H1 (cell line): ENCODE measurements around the gene MAGIX. TPM values are rescaled to one million over a fixed set of nuclear protein-coding genes. Genes with fewer than 3 reads are reported as not detected.

Experiments used
- CTCF ChIA-PET: fragments of 300-600 bp; sonication (Branson Sonifier 250); formaldehyde crosslinking; loops from one replicate; lab custom pipeline; 2021; ENCODE audit not compliant: partially characterized antibody; lab: Charles Lee
- POLR2A ChIA-PET: fragments of 300-600 bp; sonication (Branson Sonifier 250); formaldehyde crosslinking; loops from one replicate; lab custom pipeline; 2021; ENCODE audit warnings: inconsistent platforms; ENCODE audit not compliant: partially characterized antibody; lab: Charles Lee
- DNase-seq, 2 experiments: peaks; one replicate each; pipeline versions ENCODE4 v3.0.0 to v3.0.0-alpha.2; 2010 to 2022; ENCODE audit warnings: low spot score in 2 of 2, low read depth in 1 of 2, mixed read lengths in 1 of 2
- FAIRE-seq: peaks from 2 replicates; lab custom pipeline; 2011; peaks lifted over from hg19 to GRCh38; lab: Jason Lieb, UNC
- H2AFZ ChIP-seq: 2 replicates; pipeline ENCODE4 v1.8.1; 2012; ENCODE audit warnings: low read length, inconsistent platforms
- H2AK5ac ChIP-seq: 2 replicates; pipeline ENCODE4 v1.6.1; 2013; ENCODE audit warnings: low read depth, low read length
- H2BK120ac ChIP-seq: replicated peaks from 2 replicates; pipeline ENCODE3; 2013; ENCODE audit warnings: low read depth, low read length, inconsistent platforms
- H2BK12ac ChIP-seq: 2 replicates; pipeline ENCODE4 v1.6.1; 2013; ENCODE audit warnings: low read depth, low read length
- H2BK15ac ChIP-seq: 2 replicates; pipeline ENCODE4 v1.6.1; 2013; ENCODE audit warnings: low read length
- H2BK20ac ChIP-seq: 2 replicates; pipeline ENCODE4 v1.6.1; 2013; ENCODE audit warnings: low read length
- H2BK5ac ChIP-seq: 2 replicates; pipeline ENCODE4 v1.6.1; 2013; ENCODE audit warnings: low read depth, low read length
- H3K14ac ChIP-seq: 2 replicates; pipeline ENCODE4 v1.6.1; 2013; ENCODE audit warnings: inconsistent platforms; ENCODE audit not compliant: insufficient read length
- H3K18ac ChIP-seq: 2 replicates; pipeline ENCODE4 v1.6.1; 2013; ENCODE audit warnings: low read length; ENCODE audit errors: extremely low read depth
- H3K23ac ChIP-seq: 2 replicates; pipeline ENCODE4 v1.6.1; 2013; ENCODE audit warnings: inconsistent platforms; ENCODE audit not compliant: insufficient read length
- H3K23me2 ChIP-seq: 2 replicates; pipeline ENCODE4 v1.6.1; 2013; ENCODE audit warnings: low read depth, low read length
- H3K27ac ChIP-seq: 2 replicates; pipeline ENCODE4 v1.6.1; 2011; ENCODE audit warnings: low read depth, low read length, inconsistent platforms
- H3K27me3 ChIP-seq, 4 experiments: replicated peaks in 1 of 4; 1 replicate in 1 of 4; 2 replicates in 3 of 4; pipeline versions ENCODE4 v1.6.1 to v1.8.1; 2011 to 2013; ENCODE audit warnings: low read length in 3 of 4, mild to moderate bottlenecking in 3 of 4, inconsistent platforms in 2 of 4, mixed read lengths in 2 of 4, moderate library complexity in 1 of 4; ENCODE audit not compliant: control insufficient read depth in 3 of 4, insufficient read depth in 3 of 4; ENCODE audit errors: extremely low read depth in 1 of 4
- H3K36me3 ChIP-seq, 4 experiments: 2 replicates each; pipeline versions ENCODE4 v1.6.1 to v1.8.1; 2011 to 2013; ENCODE audit warnings: mild to moderate bottlenecking in 4 of 4, low read length in 3 of 4, moderate library complexity in 2 of 4, control low read depth in 1 of 4, inconsistent platforms in 1 of 4; ENCODE audit not compliant: insufficient read depth in 4 of 4, control insufficient read depth in 2 of 4
- H3K4ac ChIP-seq: replicated peaks from 2 replicates; pipeline ENCODE3; 2013; ENCODE audit warnings: low read length, low read depth, mixed read lengths, inconsistent platforms; ENCODE audit not compliant: insufficient read length
- H3K4me1 ChIP-seq, 4 experiments: replicated peaks in 1 of 4; 1 replicate in 1 of 4; 2 replicates in 3 of 4; pipeline versions ENCODE4 v1.6.1 to v1.8.1; 2011 to 2013; ENCODE audit warnings: low read length in 3 of 4, inconsistent platforms in 2 of 4, mixed read lengths in 1 of 4; ENCODE audit not compliant: insufficient read depth in 4 of 4, control insufficient read depth in 3 of 4
- H3K4me2 ChIP-seq, 2 experiments: 2 replicates each; pipeline versions ENCODE4 v1.6.1 to v1.8.1; 2011 to 2013; ENCODE audit warnings: low read depth in 2 of 2, low read length in 2 of 2, control low read depth in 1 of 2, inconsistent platforms in 1 of 2, mild to moderate bottlenecking in 1 of 2; ENCODE audit not compliant: insufficient read depth in 1 of 2
- H3K4me3 ChIP-seq, 4 experiments: fragments of 200-600, 300-600 bp in 1 of 4; sonication (generic), shearing (Covaris generic), sonication (Bioruptor Twin) in 1 of 4; 2 replicates each; pipeline versions ENCODE4 v1.5.1 to v1.8.1; 2011 to 2016; ENCODE audit warnings: low read length in 4 of 4, low read depth in 3 of 4, control low read depth in 2 of 4, inconsistent platforms in 2 of 4, mild to moderate bottlenecking in 2 of 4, mixed read lengths in 1 of 4, moderate library complexity in 1 of 4; ENCODE audit not compliant: insufficient read depth in 2 of 4; ENCODE audit errors: extremely low read depth in 1 of 4
- H3K56ac ChIP-seq: replicated peaks from 2 replicates; pipeline ENCODE3; 2013; ENCODE audit warnings: low read depth, mild to moderate bottlenecking, mixed read lengths, low read length, inconsistent platforms; ENCODE audit not compliant: insufficient read length
- H3K79me1 ChIP-seq: 2 replicates; pipeline ENCODE4 v1.6.1; 2013; ENCODE audit warnings: low read depth, low read length, control low read depth
- H3K79me2 ChIP-seq, 2 experiments: 2 replicates each; pipeline versions ENCODE4 v1.6.1 to v1.8.1; 2012 to 2013; ENCODE audit warnings: low read length in 2 of 2, mild to moderate bottlenecking in 2 of 2, inconsistent platforms in 1 of 2; ENCODE audit not compliant: insufficient read depth in 2 of 2, control insufficient read depth in 1 of 2
- H3K9ac ChIP-seq, 4 experiments: replicated peaks in 1 of 4; 1 replicate in 1 of 4; 2 replicates in 3 of 4; pipeline versions ENCODE4 v1.6.1 to v1.8.1; 2011 to 2013; ENCODE audit warnings: low read depth in 3 of 4, low read length in 3 of 4, control low read depth in 2 of 4, mild to moderate bottlenecking in 2 of 4, moderate library complexity in 2 of 4, inconsistent platforms in 1 of 4; ENCODE audit errors: extremely low read depth in 1 of 4
- H3K9me3 ChIP-seq, 2 experiments: 2 replicates each; pipeline versions ENCODE4 v1.6.1 to v1.8.1; 2012 to 2013; ENCODE audit warnings: mild to moderate bottlenecking in 2 of 2, moderate library complexity in 2 of 2, control low read depth in 1 of 2, inconsistent platforms in 1 of 2, low read depth in 1 of 2, low read length in 1 of 2, mixed read lengths in 1 of 2; ENCODE audit not compliant: insufficient read depth in 2 of 2
- H4K20me1 ChIP-seq, 2 experiments: replicated peaks in 1 of 2; 2 replicates each; pipeline versions ENCODE3 to v1.8.1; 2011 to 2013; ENCODE audit warnings: inconsistent platforms in 2 of 2, low read length in 2 of 2, mild to moderate bottlenecking in 1 of 2; ENCODE audit not compliant: insufficient read depth in 2 of 2, control insufficient read depth in 1 of 2
- H4K5ac ChIP-seq: 2 replicates; pipeline ENCODE4 v1.6.1; 2013; ENCODE audit warnings: low read length, low read depth, mixed read lengths, inconsistent platforms; ENCODE audit not compliant: insufficient read length
- H4K8ac ChIP-seq: 2 replicates; pipeline ENCODE4 v1.8.0; 2013; ENCODE audit warnings: mild to moderate bottlenecking, moderate library complexity, low read length, inconsistent platforms; ENCODE audit not compliant: insufficient read depth; ENCODE audit errors: extremely low read depth
- H4K91ac ChIP-seq: replicated peaks from 2 replicates; pipeline ENCODE3; 2013; ENCODE audit warnings: low read length, mixed read lengths, inconsistent platforms; ENCODE audit not compliant: insufficient read length
- ASH2L ChIP-seq: fragments of 200-600, 300-600 bp; sonication (generic); IDR thresholded peaks from one replicate; pipeline ENCODE4 v1.7.1; 2017; ENCODE audit warnings: low read length
- CHD1 ChIP-seq: IDR thresholded peaks from 2 replicates; pipeline ENCODE4 v1.6.1; 2012; ENCODE audit warnings: low read depth, low read length, improper control_type of control experiment
- CTBP2 ChIP-seq: IDR thresholded peaks from 2 replicates; pipeline ENCODE4 v1.7.0; 2011; ENCODE audit warnings: borderline replicate concordance, mild to moderate bottlenecking, moderate library complexity, mixed read lengths, low read length; ENCODE audit not compliant: insufficient read depth, insufficient read length
- FOSL1 ChIP-seq: IDR thresholded peaks from 2 replicates; pipeline ENCODE4 v1.6.1; 2011; ENCODE audit warnings: mild to moderate bottlenecking, low read depth, low read length, moderate library complexity; ENCODE audit not compliant: insufficient read depth
- KDM4A ChIP-seq: IDR thresholded peaks from one replicate; pipeline ENCODE4 v1.7.1; 2012; ENCODE audit warnings: low read depth, mild to moderate bottlenecking, moderate library complexity, low read length, inconsistent platforms; ENCODE audit not compliant: severe bottlenecking
- SIRT6 ChIP-seq: IDR thresholded peaks from one replicate; pipeline ENCODE4 v1.7.1; 2012; ENCODE audit warnings: low read length, inconsistent platforms
- SRF ChIP-seq: IDR thresholded peaks from 2 replicates; pipeline ENCODE4 v1.6.1; 2011; ENCODE audit warnings: mild to moderate bottlenecking, low read depth, low read length, moderate library complexity
- WGBS, 2 experiments: shearing (Covaris generic) in 1 of 2; methylation state at CpG; one replicate each; pipeline versions ENCODE4 v1.1.6 to v1.1.7; 2013 to 2015; ENCODE audit warnings: low lambda C conversion rate in 2 of 2, mixed read lengths in 2 of 2, inconsistent platforms in 1 of 2, low coverage in 1 of 2, missing lambda C conversion rate in 1 of 2; ENCODE audit not compliant: insufficient replicate concordance in 2 of 2, insufficient coverage in 1 of 2, insufficient read length in 1 of 2; ENCODE audit errors: extremely low coverage in 1 of 2, missing lambda C conversion rate in 1 of 2; 5-methylcytosine and 5-hydroxymethylcytosine counted together
- polyA plus RNA-seq, 7 experiments: library from polyadenylated mRNA; depleted of rRNA in 3 of 7; stranded (reverse) in 5 of 7; unstranded in 2 of 7; fragments of >200 nt in 5 of 7; fragments of 200-250 nt in 2 of 7; gene quantifications; 1 replicate in 5 of 7; 2 replicates in 1 of 7; 4 replicates in 1 of 7; pipeline versions ENCODE4 v1.2.1 to v1.2.3, GENCODE V29; 2011 to 2013; ENCODE audit warnings: missing spikeins in 2 of 7, mixed read lengths in 2 of 7
- total RNA-seq: library from RNA; stranded (reverse); fragmentation: NEBNext Ultra II Directional; extraction: Animal tissue kit (Norgen Biotek cat#: 25700); gene quantifications from 2 replicates; pipeline ENCODE4 v1.2.1, GENCODE V29; 2021

The MAGIX gene
- total and polyA plus RNA-seq, 2 of the 8 experiments (the other 6 are each of a cell fraction or from before 2014, with no cell fraction given): 0.37 to 1.1 TPM

DNA sequence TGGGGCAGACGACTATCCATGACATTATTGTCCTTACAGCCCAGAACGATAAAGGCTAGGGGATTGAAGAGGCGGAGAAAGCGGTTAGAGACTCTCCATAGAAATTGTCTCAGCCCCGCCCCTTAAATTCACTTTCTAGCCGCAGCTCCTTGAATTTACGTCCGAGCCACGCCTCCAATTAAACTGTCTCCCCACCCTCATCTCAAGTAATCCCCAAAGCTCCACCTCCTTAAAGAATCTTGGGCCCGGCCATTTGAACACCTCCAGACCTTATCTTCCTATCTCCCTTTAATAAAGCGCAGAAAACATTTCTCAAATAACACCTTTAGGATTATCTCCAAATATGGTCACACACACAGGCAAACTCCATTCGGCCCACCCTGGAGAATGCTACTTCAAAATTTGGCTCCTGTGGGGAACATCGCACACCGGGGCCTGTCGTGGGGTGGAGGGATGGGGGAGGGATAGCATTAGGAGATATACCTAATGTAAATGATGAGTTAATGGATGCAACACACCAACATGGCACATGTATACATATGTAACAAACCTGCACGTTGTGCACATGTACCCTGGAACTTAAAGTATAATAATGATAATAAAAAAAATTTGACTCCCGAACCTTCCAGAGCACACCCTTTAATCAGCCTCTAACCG is 7.2 kb upstream of the MAGIX start:
- Histone ChIP-seq H3K23me2 (peaks cover 2% of the 10 kb centered on the region; the same call in 1 of the 2 replicates), H3K56ac (no peak overlapping the region), H3K4me3 (peak overlapping the region; percentile 45 to 77 (median 48); a peak in 7 of 8 replicates), H3K9ac (no peak overlapping the region), H3K18ac (no peak overlapping the region), H3K4me2 (peak overlapping the region; percentile 74 to 87), H3K27ac (no peak overlapping the region), H3K79me1 (no peaks in the 10 kb centered on the region), H3K9me3 (no peaks in the 10 kb centered on the region), H4K8ac (no peak overlapping the region), H3K23ac (no peak overlapping the region), H3K27me3 (peaks cover 1 to 6% (median 3%) of the 10 kb centered on the region in 4 experiments; a peak in 4 of 7 replicates), H3K79me2 (no peaks in the 10 kb centered on the region), H2AK5ac (no peak overlapping the region), H4K91ac (no peak overlapping the region), H2BK15ac (no peak overlapping the region), H2AFZ (no peak overlapping the region; the same call in 1 of the 2 replicates)
- peak in 1 of 2 experiments; percentile 51 for DNase-seq
- POLR2A ChIA-PET: interaction anchor here (1.1 to 2.0 kb wide), 2 partner anchors 11 kb away, joined by 5 to 6 read pairs; no protein-coding TSS in a partner anchor
- peak; percentile 62 for FAIRE-seq
- TF ChIP-seq ASH2L: no peak
- no peak for TF ChIP-seq CTBP2
- TF ChIP-seq FOSL1: no peak
- TF ChIP-seq SIRT6: no peak
- TF ChIP-seq CHD1: no peak
- TF ChIP-seq SRF: peak; percentile 12; the same call in 1 of the 2 replicates
- peak; percentile 10 for TF ChIP-seq KDM4A
- TF ChIP-seq, all 59 proteins: peak for 2
- Histone ChIP-seq H3K4me1 (peaks cover 0 to 4% (median under 1%) of the 10 kb centered on the region in 4 experiments; a peak in 3 of 7 replicates), H3K14ac (no peak overlapping the region), H4K20me1 (no peaks in the 10 kb centered on the region), H2BK5ac (no peak overlapping the region), H3K4ac (no peak overlapping the region), H2BK12ac (no peak overlapping the region), H3K36me3 (no peaks in the 10 kb centered on the region), H4K5ac (no peak overlapping the region), H2BK20ac (no peak overlapping the region), H2BK120ac (no peak overlapping the region)
- WGBS, 2 experiments: 2% methylated on average over 11 of the region's 18 CpGs; no CpG with 5 or more reads in 1 of the 2 experiments
- CTCF ChIA-PET: interaction anchor here (0.6 to 3.6 kb wide), 9 partner anchors 12 to 540 kb away, joined by 3 to 22 read pairs (median 3); no protein-coding TSS in a partner anchor
